Activated CD8-positive, alpha-beta memory T cell treated with anti-CD3 and anti-CD28 coated beads for 1 hour (primary cell): ENCODE results near the gene RBFA.
"Not testable (repeated sequence)": the region's sequence is repeated elsewhere in the genome, so short reads cannot be mapped to it uniquely, and the experiment has no call there.

Experiments
- DNase-seq, 2 donors: peaks; one replicate each; pipeline ENCODE4 v3.0.0-alpha.2; 2020; ENCODE audit warnings: low read depth in 1 of 2; ENCODE audit errors: extremely low read depth in 1 of 2

RBFA gene, protein sequence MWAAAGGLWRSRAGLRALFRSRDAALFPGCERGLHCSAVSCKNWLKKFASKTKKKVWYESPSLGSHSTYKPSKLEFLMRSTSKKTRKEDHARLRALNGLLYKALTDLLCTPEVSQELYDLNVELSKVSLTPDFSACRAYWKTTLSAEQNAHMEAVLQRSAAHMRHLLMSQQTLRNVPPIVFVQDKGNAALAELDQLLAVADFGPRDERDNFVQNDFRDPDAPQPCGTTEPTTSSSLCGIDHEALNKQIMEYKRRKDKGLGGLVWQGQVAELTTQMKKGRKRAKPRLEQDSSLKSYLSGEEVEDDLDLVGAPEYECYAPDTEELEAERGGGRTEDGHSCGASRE

DNA sequence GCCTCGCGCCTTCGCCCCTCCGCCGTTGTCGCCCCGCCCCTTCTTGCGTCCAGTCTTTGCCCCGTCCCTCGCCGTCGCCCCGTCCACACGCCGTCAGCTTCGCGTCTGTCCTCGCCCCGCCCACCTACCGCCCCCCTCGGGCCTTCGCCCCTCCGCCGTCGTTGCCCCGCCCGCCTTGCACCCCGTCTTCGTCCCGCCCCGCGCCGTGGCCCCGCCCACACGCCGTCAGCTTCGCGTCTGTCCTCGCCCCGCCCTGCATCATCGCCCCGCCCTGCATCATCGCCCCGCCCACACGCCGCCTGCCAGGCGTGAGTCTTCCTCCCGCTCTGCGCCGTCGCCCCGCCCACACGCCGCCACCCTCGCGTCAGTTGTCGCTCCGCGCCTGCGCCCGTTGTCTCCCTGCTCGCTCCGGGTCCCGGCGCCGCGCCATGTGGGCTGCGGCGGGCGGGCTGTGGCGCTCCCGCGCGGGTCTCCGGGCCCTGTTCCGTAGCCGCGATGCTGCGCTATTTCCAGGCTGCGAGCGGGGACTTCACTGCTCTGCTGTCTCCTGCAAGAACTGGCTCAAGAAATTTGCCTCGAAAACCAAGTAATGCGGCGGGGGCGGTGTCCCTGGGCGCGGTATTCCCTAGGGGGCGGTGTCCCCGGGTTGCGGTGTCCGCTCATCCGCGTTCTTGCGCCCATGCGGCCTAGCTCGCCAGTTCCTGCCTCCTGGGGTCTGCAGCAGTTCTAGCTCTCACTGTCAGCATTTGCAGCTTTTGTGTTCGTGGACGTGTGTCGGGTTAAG is at the start of gene RBFA:
Gene RBFA, plus strand, starts transcription at position 367 of the 784 bp plus-strand sequence. Its CDS starts 62 bp downstream, at position 429.
- peak; percentile 100 for DNase-seq

- DNase-seq: no peak
Measured at GRCh38 chr18:79985172-79985571, 49.1 kb upstream of the RBFA start.

GRCh38 chr18:79986726-79987125 is 47.5 kb upstream of the RBFA start:
- no peak for DNase-seq

- DNase-seq: no peak
Measured at GRCh38 chr18:79987566-79987965, 46.7 kb upstream of the RBFA start.

- peak in 1 of 2 donors; percentile 45 for DNase-seq
Measured at GRCh38 chr18:79988071-79988450, 46.2 kb upstream of the RBFA start.

DNA sequence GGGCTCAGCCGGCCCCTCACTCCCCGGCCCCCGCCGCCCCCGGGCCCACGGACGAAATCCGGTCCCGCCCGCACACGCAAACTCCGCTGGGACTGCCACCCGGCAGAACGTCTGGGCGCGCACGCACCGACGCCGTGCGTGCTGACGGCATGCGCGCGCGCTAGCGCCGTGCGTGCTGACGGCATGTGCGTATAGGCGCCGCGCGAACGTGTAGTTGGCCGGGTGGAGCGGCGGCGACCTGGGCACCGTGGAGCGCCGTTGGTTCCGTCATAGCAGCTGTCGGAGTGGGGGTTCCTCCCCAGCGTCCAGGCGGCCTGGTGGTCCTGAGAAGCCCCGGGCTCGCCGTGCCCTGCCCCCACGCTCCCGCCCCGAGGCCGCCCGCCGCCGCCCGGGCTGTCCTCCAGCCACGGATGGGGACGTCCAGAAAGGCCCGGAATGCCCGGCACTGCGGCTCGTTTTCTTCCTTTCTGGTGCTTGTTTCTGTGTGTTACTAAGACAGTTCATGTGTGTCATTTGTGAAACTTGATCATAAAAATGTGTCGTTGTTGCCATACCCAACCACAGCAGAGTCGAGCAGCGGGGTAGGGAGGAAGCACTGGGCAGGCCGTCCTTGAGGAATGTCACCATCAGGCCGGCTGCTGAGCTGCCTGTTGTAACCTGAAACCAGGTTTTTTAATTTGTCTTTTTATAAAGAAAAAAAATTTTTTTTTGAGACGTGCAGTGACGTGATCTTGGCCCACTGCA is 45.6 kb upstream of the RBFA start, which contains the start of gene TXNL4A:
Gene TXNL4A, minus strand, starts transcription at position 113 of the 744 bp plus-strand sequence. CDS start 171 bp downstream, outside the sequence.
- peak; percentile 43 to 71 for DNase-seq

DNA sequence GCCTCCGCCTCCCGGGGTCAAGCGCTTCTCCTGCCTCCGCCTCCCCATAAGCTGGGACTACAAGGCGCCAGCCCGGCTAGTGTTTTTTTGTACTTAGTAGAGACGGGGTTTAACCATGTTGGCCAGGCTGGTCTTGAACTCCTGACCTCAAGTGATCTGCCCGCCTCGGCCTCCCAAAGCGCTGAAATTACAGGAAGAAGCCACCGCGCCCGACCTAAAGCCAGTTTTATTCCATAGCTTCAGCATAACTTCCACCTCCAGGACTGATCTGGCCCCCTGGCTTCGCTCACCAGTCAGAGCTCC is 45.1 kb upstream of the RBFA start:
- no peak for DNase-seq

- no peak for DNase-seq
Measured at GRCh38 chr18:79991494-79991893, 42.7 kb upstream of the RBFA start.

- not testable (repeated sequence) for DNase-seq
Measured at GRCh38 chr18:79999701-80000100, 34.5 kb upstream of the RBFA start.

DNA sequence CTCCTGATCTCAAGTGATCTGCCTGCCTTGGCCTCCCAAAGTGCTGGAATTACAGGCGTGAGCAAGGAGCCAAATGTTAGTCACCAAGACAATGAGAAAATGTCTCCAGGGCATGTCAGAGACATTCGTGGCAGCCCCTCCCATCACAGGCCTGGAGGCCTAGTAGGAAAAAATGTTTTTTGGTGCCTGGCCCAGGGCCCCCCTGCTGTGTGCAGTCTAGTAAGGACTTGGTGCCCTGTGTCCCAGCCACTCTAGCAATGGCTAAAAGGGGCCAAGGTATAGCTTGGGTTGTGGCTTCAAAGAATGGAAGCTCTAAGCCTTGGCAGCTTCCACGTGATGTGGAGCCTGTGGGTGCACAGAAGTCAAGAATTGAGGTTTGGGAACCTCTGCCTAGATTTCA is 33.4 kb upstream of the RBFA start:
- no peak for DNase-seq

DNA sequence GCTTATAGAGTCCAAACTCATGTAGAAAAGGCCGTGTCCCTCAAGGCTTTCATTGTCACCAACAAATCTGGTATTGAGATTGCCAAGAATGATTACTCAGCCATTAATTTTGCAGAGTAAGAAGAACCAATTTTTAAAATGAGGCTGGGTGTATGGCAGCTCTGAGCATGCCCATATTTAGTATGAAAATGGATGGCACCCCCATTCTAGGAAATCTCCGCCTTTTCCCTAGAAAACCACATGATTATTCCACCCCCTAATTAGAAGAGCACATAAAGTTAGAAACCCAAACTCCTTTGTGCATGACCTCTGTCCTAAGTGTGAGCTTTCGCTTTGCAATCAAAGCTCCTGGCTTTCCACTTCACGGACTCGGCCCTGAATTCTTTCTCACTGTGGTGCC is 31.8 kb upstream of the RBFA start:
- no peak for DNase-seq

DNA sequence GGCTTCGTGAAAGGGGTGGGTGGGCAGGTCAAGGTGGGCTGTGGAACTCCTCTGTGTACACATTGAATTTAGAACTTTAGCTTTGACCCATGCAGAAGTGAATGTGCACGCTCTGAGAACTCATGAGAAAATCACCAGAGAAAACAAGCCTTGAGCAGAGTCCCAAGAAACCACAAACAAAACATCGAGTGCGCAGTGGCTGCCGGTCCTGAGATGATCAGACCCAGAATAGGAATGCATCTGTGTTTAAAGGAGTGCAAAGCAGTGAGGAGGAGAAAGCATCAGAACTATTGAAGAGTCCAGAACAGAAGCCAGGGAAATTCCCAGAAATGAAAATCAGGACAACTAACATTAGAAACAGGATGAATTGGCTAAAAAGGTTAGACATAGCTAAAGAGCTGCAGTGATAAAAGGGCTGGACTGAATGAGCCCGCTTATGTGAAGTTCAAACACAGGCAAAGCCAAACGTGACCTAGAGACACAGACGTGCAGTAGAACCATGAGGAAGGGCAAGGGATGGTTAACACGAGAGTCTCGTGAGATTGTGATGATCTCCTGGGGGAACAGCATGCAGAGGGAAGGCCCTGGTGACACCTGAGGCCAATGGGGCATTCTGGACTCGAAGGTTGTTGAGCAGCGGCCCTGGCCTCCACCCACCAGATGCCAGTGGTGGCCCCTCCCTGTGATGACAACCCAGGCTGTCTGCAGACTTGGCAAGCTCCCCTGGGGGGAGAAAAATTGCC is 29.5 kb upstream of the RBFA start:
- no peak for DNase-seq

- no peak for DNase-seq
Measured at GRCh38 chr18:80006724-80007123, 27.5 kb upstream of the RBFA start.

DNA sequence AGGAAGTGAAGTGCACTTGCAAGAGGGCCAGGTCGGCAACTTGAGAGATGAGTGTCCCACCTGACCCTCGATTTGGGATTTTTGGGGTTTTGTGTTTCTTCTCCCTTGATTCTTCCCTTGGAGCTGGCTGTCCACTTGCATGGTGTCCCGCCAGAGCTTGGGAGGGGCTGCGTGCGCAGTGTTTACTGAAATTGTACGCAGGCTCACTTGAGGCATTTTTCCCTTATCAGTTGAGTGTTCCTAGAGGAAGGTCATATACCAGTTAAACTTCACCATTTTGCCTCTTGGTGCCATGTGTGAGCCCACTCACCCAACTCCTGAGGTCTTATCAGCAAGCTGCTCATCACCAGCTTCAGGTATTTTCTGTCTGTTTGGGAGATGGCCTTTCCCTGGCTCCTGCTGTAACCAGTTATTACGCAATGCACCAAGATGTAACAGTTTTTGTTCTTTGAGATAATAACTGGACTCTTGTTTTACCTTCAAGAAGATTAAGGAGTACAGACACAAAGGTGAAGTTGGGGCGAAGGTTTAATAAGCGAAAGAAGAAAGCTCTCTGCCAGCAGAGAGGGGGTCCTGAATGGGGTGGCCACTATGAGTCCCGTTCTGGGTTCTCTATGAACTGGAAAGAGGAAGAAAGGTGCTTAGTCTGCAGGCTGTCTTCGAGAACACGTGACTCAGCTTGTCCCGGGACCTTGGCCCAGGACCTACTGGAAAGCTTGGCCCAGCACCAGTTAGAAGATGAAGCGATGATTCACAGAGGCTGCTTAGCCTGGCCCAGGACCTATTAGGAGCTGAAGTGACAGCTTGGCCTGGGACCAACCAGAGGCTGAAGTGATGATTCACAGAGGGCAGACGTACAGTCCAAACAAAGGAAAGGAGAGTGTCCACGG is 24.3 kb upstream of the RBFA start:
- no peak for DNase-seq

DNA sequence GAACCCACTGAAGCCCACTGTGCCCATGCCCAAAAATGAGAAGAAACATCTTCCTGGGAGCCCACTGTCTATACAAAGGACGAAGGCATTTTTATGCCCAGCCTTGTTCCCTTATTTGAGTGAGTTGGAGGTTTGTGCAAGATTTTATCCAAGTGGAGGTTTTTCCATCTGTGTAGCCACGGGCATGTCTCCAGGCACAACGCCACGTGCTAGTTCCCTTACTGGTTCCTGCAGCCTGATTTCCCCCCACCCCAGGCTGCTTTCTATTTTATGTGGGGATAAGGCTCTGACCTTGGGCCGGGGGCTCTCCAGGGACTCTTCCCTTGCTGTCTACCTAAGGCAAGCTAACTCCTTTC is 23.7 kb upstream of the RBFA start:
- DNase-seq: no peak

GRCh38 chr18:80011496-80012137 is 22.6 kb upstream of the RBFA start:
- not testable (repeated sequence) for DNase-seq

GRCh38 chr18:80012714-80013113 is 21.5 kb upstream of the RBFA start:
- no peak for DNase-seq

DNA sequence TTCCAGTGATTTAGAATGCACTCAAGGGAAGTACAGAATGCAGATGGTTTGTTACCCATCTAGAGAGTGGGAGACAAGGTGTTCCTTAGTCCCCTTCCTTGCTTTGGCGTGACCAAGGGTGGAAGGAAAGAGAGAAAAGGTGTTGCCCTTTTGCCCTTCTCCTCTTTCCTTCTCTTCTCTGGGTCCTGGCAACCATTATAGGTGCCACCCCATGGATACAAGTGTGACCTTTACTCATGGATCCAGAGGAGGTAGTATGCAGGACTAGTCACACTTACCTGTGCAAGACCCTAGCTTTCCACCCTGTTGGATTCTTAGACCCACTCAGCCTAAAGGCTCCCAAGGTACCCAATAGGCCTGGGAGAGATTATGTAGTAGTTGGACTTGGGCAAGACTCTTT is 11.6 kb upstream of the RBFA start:
- DNase-seq: no peak

GRCh38 chr18:80023173-80023572 is 11.1 kb upstream of the RBFA start:
- no peak for DNase-seq

DNA sequence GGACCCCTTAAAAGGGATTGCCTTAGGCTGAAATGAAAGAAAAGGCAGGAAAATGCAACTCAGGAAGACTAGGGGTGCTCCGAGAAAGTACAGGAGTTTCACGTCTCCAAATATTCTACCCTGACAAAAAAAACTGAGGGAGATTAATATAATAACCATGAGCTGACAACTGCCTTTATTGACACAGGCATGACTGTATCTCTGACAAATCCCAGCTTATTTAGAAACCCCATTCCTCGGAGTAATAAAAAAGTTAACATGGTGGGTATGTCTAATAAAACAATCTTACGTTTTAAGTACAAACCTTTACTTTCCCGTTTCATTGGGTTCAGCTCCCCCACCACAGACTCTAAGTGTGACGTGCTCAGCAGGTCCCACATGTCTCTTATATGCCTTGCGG is 7.9 kb upstream of the RBFA start:
- no peak for DNase-seq
